ENCODE measurements around the gene BCAS1. TPM values are rescaled to one million over a fixed set of nuclear protein-coding genes. Genes with fewer than 3 reads are reported as not detected.

Gene BCAS1
- total and polyA plus RNA-seq, 2 donors (not counting 1 experiment from before 2014, with no cell fraction given): 0.97 to 1.1 TPM

DNA sequence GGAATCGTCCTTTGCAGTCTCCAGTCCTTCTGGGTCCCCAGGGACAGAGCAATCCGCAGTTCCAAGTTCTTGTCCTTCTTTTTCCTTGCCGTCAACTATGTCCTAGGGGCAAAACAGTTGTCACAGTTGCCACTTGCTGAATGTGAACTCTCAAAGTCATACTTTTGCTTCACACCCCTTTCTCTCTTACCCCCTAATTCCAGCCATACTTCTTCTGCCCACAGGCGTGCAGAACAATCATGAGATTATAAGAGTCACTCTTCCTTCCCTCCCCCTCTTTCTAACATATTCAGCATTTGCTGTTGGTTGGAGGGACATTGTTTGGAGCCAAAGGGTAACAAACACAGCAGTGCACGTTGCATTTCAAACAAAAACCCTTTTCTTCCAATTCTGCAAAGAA is 74.4 kb downstream of the BCAS1 start:
- Histone ChIP-seq H3K79me2 (ENCODE audit: control insufficient read depth, insufficient read depth, low read length) (no peaks in the 10 kb centered on the region), H3K27ac (ENCODE audit: low read length in 2 of 2) (no peak overlapping the region), H4K20me1 (ENCODE audit: control insufficient read depth, insufficient read depth, low read length, poor library complexity, severe bottlenecking) (no peaks in the 10 kb centered on the region), H3K9me3 (ENCODE audit: control extremely low read depth in 1 of 3, control insufficient read depth in 2 of 3, insufficient read depth in 1 of 3, low read length in 2 of 3) (peaks cover 0 to 8% (median 7%) of the 10 kb centered on the region in 3 donors), H3K9ac (ENCODE audit: low read length) (no peak overlapping the region), H3K36me3 (replicated peaks in 1 of 2; ENCODE audit: control extremely low read depth in 1 of 2, control insufficient read depth in 1 of 2, extremely low read depth in 1 of 2, insufficient read depth in 2 of 2, low read length in 1 of 2) (no peaks in the 10 kb centered on the region), H3K4me1 (ENCODE audit: control insufficient read depth in 2 of 2, insufficient read depth in 2 of 2, low read length in 2 of 2) (no peaks in the 10 kb centered on the region), H3K4me3 (ENCODE audit: control extremely low read depth in 1 of 5, extremely low read depth in 1 of 5, insufficient read depth in 1 of 5, low read depth in 2 of 5, low read length in 4 of 5) (no peak overlapping the region), H3K27me3 (replicated peaks in 1 of 4; ENCODE audit: control extremely low read depth in 1 of 4, control insufficient read depth in 3 of 4, insufficient read depth in 4 of 4, low read length in 3 of 4) (peaks cover 0 to 4% (median 0%) of the 10 kb centered on the region in 4 experiments), H3K4me2 (replicated peaks; ENCODE audit: low read depth, low read length, poor library complexity, severe bottlenecking) (no peak overlapping the region), H2AFZ (ENCODE audit: insufficient read depth, low read depth, low read length, poor library complexity, severe bottlenecking) (no peak overlapping the region)
- DNase-seq: no peak
- WGBS (ENCODE audit: insufficient coverage): 85% methylated on average over 3 of the region's 5 CpGs
- H3K27me3 Mint-ChIP-seq: peaks cover 25% of the 10 kb centered on the region
- intact Hi-C loops (cut with micrococcal nuclease): no loop called here
- no peak for TF ChIP-seq EZH2 (IDR thresholded peaks at IDR 0.05; ENCODE audit: borderline replicate concordance, insufficient read depth, low read depth, low read length, poor library complexity, severe bottlenecking)
- TF ChIP-seq, protein P1, sequence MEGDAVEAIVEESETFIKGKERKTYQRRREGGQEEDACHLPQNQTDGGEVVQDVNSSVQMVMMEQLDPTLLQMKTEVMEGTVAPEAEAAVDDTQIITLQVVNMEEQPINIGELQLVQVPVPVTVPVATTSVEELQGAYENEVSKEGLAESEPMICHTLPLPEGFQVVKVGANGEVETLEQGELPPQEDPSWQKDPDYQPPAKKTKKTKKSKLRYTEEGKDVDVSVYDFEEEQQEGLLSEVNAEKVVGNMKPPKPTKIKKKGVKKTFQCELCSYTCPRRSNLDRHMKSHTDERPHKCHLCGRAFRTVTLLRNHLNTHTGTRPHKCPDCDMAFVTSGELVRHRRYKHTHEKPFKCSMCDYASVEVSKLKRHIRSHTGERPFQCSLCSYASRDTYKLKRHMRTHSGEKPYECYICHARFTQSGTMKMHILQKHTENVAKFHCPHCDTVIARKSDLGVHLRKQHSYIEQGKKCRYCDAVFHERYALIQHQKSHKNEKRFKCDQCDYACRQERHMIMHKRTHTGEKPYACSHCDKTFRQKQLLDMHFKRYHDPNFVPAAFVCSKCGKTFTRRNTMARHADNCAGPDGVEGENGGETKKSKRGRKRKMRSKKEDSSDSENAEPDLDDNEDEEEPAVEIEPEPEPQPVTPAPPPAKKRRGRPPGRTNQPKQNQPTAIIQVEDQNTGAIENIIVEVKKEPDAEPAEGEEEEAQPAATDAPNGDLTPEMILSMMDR (IDR thresholded peaks at IDR 0.05): no peak
- H3K4me1 Mint-ChIP-seq: no peaks in the 10 kb centered on the region
- ChIA-PET POLR2A (no interaction called here), CTCF (no interaction called here)
- peaks cover 8% of the 10 kb centered on the region for H3K9me3 Mint-ChIP-seq (ENCODE audit: insufficient read depth)
- H3K27ac Mint-ChIP-seq: no peak overlapping the region
- ATAC-seq (ENCODE audit: low read depth): no peak
- H3K4me3 Mint-ChIP-seq: no peak overlapping the region

DNA sequence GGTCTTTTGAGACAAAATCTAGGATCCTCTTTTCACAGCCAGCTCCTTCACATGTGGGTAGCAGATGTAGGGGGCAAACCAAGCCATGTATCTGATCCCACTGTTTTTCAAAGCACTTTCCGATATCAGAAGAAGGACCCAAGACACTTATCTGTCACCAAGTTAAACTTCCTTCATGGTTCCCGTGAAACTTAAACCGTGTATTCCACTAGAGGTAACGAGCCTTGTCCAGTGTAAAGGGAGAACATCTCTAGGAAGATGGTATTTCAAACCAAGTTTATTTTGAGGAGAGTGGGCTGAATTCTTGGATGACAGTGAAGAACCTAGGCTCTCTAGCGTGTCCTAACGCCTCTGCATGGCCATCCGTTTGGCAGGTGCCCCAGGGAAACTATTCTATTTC is 76.3 kb downstream of the BCAS1 start:
- H3K27ac Mint-ChIP-seq: no peak overlapping the region
- POLR2A ChIA-PET: no interaction called here
- WGBS (ENCODE audit: insufficient coverage): 93% methylated on average over 2 of the region's 7 CpGs
- H3K4me1 Mint-ChIP-seq: no peaks in the 10 kb centered on the region
- no peak overlapping the region for H3K9ac ChIP-seq (ENCODE audit: low read length)
- H3K27me3 ChIP-seq (replicated peaks in 1 of 4; ENCODE audit: control extremely low read depth in 1 of 4, control insufficient read depth in 3 of 4, insufficient read depth in 4 of 4, low read length in 3 of 4): peaks cover 0 to 4% (median 0%) of the 10 kb centered on the region in 4 experiments
- TF ChIP-seq, protein P1 (IDR thresholded peaks at IDR 0.05): no peak
- TF ChIP-seq EZH2 (IDR thresholded peaks at IDR 0.05; ENCODE audit: borderline replicate concordance, insufficient read depth, low read depth, low read length, poor library complexity, severe bottlenecking): no peak
- H3K27ac ChIP-seq (ENCODE audit: low read length in 2 of 2): no peak overlapping the region
- no peak overlapping the region for H2AFZ ChIP-seq (ENCODE audit: insufficient read depth, low read depth, low read length, poor library complexity, severe bottlenecking)
- no peaks in the 10 kb centered on the region for H3K4me1 ChIP-seq (ENCODE audit: control insufficient read depth in 2 of 2, insufficient read depth in 2 of 2, low read length in 2 of 2)
- no peaks in the 10 kb centered on the region for H3K9me3 ChIP-seq (ENCODE audit: control extremely low read depth in 1 of 3, control insufficient read depth in 2 of 3, insufficient read depth in 1 of 3, low read length in 2 of 3)
- H4K20me1 ChIP-seq (ENCODE audit: control insufficient read depth, insufficient read depth, low read length, poor library complexity, severe bottlenecking): no peaks in the 10 kb centered on the region
- H3K79me2 ChIP-seq (ENCODE audit: control insufficient read depth, insufficient read depth, low read length): no peaks in the 10 kb centered on the region
- no peak for DNase-seq
- peaks cover 3% of the 10 kb centered on the region for H3K9me3 Mint-ChIP-seq (ENCODE audit: insufficient read depth)
- no peak overlapping the region for H3K4me3 ChIP-seq (ENCODE audit: control extremely low read depth in 1 of 5, extremely low read depth in 1 of 5, insufficient read depth in 1 of 5, low read depth in 2 of 5, low read length in 4 of 5)
- CTCF ChIA-PET: no interaction called here
- no peak for ATAC-seq (ENCODE audit: low read depth)
- peaks cover 29% of the 10 kb centered on the region for H3K27me3 Mint-ChIP-seq
- no peaks in the 10 kb centered on the region for H3K36me3 ChIP-seq (replicated peaks in 1 of 2; ENCODE audit: control extremely low read depth in 1 of 2, control insufficient read depth in 1 of 2, extremely low read depth in 1 of 2, insufficient read depth in 2 of 2, low read length in 1 of 2)
- intact Hi-C loops (cut with micrococcal nuclease): no loop called here
- no peak overlapping the region for H3K4me3 Mint-ChIP-seq
- H3K4me2 ChIP-seq (replicated peaks; ENCODE audit: low read depth, low read length, poor library complexity, severe bottlenecking): no peak overlapping the region

All from B cell (primary cell).